DMS 273 (cell line): ENCODE measurements around the gene AKAP8L.

Experiments
- DNase-seq: peaks from one replicate; lab custom pipeline; 2025; ENCODE audit not compliant: unreplicated experiment; lab: John Stamatoyannopoulos, UW

The AKAP8L gene

GRCh38 chr19:15449620-15450527 lies 31.1 kb upstream of the AKAP8L start, which contains the start of gene WIZ:
TSS of gene WIZ (minus strand) at chr19:15449956. CDS start at chr19:15448307, 1,649 bp downstream.
- DNase-seq: peak; percentile 87

- DNase-seq: peak; percentile 59
Observed at GRCh38 chr19:15448778-15449619, 30.2 kb upstream of the AKAP8L start.

GRCh38 chr19:15448044-15448777 lies 29.4 kb upstream of the AKAP8L start:
- DNase-seq: peak; percentile 45

DNA sequence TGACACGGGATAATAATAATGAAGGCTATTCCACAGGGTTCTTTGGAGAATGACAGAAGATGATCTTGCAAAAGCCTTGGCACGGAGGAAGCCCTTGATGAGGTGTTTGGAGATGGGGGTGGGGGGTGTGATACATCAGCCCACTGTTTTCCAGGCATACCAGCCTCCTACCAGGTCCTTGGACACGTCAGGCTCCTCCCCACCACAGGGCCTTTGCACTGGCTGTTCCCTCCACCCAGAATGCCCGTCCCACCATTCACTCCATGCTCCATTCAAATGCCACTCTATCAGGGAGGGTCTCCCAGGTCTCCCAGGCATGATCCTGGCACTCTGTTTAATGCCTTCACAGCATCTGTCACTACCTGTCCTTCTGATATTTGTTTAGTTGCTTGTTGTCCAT lies 28.3 kb upstream of the AKAP8L start:
- DNase-seq: no peak

DNA sequence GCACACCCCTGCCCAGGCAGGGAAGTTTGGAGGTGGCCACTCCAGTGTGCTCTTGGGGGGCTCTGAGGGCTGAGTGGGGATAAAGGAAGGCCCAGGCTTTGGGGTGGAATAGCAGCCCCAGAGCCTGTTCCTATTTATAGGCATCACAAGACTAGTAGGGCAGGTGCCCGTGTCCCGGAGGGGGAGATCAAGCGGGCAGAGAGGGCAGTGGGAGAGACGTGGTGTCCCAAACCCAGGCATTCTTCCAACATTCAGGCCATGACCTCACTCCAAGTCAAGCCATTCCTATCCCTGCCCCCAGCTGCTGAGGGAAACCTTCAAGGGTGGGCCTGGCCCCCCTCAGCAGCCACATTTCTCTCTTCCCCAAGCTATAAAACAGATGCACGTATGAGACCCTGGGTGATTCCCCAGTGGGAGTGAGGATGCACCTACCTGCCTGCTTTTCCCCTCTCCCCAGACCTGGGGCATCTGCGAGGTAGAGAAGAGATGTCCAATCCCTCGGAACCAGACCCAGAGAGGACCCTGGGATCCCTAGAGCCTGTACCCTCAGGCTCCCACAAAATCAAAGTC lies 27.1 kb upstream of the AKAP8L start:
- DNase-seq: no peak

- no peak for DNase-seq
Observed at GRCh38 chr19:15445227-15445605, 26.4 kb upstream of the AKAP8L start.

DNA sequence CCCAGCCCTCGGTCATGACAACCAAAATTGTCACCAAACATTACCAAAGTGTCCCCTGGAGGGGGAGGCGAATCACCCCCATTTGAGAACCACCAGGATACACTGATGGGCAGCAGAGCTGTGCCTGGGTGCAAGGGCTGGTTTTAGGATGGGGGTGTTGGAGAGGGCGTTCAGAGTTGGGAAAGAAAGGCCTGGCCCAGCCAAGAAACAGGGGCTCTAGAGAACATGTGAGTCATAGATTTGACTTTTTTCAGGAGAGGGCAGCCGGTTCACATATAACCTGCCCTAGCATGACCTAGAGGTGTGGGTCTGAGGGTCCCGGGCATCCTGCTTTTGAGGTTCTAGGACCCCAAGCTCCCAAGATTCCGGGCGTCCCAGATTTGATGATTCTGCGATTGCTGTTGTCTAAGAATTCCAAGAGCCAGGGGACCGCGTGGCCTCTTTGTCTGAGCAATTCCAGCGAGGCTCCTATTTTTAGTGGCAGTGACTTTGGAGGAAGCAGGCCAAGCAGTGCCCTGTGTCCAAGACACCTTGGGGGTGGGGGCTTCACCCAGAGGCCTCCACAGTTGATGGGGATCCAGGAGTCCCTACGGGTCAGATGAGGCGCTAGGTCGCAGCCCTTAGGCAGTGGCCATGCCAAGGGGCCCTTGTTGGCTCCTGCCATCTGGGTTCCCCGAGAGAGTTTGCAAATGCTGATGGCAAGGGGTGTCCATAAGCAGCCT lies 25.9 kb upstream of the AKAP8L start:
- DNase-seq: no peak

DNA sequence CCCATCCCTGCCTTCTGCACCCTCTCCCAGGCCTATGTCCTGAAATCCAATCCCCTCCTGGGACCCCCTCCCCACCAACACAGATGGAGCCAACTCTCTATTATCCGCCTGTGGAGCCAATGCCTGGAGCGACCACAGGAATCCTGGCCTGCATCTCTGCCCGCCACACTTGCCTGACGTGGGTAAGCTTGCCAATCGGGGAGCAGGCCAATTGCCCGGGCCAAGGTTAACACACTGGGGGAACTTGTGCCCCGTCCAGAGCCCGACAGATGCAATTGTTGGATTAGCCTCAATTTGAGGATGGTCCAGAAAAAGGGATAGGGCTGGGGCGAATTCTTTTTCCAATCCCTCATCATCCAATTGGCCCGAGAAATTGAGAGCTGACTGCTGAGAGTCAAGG lies 25.1 kb upstream of the AKAP8L start:
- DNase-seq: no peak

- no peak for DNase-seq
Observed at GRCh38 chr19:15443325-15443724, 24.5 kb upstream of the AKAP8L start.

DNA sequence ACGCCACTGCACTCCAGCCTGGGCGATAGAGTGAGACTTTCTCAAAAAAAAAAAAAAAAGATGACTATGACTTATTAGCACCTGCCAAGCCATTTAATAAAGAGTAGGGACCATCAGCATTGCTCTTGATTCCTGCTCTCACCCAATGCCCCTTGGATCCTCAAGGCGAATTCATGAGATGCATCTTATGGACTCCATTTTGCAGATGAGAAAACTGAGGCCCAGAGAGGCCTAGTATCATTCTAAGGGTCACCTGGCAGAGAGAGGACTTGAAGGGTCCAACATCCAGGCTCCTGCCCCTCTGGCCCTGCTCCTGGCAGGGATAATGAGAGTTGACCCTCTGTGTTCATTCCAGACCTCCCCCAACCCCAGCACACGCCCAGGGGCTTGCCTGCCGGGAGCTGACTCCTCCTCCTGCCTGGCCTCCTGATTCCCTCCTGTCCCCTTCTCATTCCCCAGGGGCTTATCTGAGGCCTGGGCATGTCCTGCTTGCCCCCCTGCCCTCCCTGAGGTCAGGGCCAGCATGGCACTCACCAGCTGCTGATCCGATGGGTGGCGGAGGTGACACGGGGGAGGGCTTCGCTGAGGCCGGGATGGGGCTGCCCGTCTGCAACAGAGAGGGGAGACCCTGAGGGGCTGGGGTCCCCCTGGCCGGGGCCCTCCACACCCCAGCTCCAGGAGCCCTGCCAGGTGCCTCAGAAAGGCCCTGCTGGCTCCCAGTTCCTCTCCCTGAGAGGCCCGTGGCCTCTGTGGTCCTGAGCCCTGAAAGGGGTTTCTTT lies 23.5 kb upstream of the AKAP8L start:
- DNase-seq: no peak

GRCh38 chr19:15441317-15441716 lies 22.5 kb upstream of the AKAP8L start:
- no peak for DNase-seq

DNA sequence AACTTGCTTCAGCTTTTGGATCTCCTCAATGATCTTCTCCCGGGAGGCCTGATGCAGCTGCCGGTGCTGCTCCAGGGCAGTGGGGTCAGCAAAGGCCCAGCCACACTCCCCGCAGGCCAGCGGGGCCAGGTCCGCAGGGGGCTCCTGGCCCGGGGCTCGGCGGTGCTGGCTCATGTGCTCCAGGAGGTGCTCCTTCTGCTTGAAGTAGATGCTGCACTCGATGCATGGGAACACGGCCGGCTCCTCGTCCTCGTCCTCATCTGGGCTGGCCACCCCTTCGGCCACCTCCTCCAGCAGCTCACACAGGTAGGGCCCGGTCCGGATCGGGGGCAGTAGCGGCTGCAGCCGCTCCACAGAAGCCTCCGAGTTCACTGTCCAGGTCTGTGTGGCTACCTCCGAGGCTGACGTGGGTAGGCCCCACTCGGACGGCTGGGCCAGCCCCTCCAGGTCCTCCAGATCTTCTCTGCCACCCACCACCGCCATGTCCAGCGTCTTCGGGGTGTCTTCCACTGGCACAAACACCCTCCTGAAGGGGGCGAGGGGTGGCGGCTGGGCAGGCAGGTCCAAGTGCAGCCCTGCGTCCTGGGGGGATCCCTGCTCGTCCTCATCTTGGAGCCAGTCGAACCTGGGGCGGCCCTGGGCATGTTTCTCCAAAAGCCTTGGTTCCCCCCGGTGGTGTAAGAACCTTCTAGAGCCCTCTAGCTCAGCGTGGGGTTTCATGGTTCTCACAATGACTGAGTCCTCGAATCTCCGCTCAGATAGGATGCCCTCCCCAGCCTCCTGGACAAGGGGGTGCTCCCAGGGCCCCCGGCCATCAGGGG lies 21.2 kb upstream of the AKAP8L start:
- no peak for DNase-seq

DNA sequence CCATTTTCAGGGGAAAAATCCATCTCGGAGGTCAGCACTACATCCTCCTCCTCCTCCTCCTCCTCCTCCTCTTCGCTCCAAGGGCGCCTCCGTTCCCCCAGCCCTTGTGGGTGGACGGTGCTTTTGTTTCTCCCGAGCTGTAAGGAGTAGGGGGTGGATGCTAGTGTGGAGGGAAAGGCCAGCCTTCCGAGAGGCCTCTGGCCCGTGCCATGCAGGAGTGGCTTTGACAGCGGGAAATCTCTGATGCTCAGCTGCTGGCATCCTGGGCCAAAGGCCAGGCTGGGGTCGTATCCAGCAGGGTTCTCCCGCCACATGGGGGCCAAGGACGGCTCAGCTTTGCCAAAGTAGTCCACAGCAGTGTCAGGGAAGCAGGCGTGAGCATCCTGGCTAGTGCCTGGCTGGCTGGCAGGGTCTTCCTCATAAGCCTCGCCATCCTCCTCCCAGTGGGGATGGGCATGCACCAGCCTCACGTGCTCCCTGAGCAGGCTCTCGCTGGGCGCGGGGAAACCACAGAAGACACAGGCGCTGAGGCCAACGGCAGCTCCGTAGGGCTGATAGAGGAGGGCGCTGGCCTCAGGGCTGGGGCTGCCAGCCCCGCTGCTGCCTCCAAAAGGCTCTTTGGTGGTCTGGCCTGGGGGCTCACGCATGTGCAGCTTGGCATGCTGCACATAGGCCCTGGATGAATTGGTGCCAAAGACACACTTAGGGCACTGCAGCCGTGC lies 20.5 kb upstream of the AKAP8L start:
- no peak for DNase-seq

DNA sequence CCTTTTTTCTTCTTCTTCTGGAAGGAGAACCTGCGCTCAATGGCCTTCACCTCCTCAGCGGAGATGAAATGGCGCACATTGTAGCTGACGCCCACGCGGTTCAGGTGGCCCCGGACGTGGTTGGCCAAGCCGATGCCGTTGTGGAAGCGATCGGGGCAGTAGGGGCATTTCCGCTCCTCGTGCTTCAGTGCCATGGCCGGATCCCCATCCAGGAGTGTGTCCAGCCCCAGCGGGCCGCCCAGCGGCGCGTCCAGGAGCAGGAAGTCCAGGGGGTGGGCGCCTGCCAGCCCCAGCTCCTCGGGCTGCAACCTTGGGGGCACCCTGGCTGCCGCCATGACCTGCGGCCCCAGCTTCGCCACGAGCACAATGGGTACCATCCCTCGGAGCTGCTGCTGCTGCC lies 19.8 kb upstream of the AKAP8L start:
- DNase-seq: no peak

GRCh38 chr19:15438124-15438496 lies 19.3 kb upstream of the AKAP8L start:
- DNase-seq: no peak

DNA sequence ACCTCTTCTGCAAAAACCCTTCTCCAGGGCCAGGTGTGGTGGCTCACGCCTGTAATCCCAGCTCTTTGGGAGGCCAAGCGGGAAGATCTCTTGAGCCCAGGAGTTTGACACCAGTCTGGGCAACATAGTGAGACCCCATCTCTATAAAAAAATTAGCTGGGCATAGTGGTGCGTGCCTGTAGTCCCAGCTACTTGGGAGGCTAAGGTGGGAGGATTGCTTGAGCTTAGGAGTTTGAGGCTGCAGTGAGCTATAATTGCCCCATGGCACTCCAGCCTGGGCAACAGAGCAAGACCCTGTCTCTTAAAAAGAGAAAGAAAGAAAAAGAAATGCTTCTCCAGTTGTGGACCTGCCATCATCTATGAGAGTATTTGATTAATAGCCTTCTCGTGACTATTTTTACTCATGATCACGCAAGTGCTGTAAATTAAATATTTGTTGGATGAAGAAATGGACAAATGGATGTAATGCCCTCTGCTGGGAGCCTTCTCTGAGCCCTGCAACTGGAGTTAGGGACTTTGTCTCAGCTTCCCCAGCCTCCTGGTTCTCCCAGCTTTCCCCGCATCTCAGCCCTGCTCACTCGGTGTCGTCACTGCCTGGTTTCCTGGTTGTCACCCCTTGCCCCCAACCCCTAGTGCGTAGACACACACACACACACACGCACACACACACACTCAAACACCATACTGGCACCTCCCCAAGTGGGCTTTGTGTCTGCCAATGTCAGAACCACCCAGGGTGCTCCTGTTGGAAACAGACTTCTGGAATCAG lies 18.8 kb upstream of the AKAP8L start:
- DNase-seq: no peak

DNA sequence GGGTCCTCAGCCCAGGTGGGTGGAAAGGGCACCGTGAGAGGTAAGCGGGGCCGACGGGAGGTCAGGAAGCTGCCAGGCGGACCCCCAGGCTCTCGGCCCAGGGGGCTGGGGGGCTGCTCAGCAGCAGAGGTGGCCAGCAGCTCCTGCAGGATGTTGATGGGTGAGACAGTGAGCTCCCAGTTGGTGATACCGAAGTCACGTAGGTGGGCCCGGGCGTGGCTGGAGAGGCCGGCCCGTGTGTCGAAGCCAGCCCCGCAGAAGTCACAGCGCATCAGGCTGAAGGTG lies 18.0 kb upstream of the AKAP8L start:
- DNase-seq: no peak
